H7 (cell line): ENCODE data around the gene FGFR3. TPM values are rescaled to one million over a fixed set of nuclear protein-coding genes. Genes with fewer than 3 reads are reported as not detected.

Source experiments
- DNase-seq: peaks from one replicate; pipeline ENCODE4 v3.0.0; 2012
- H3K27me3 ChIP-seq: 2 replicates; pipeline ENCODE4 v1.6.0; 2011; ENCODE audit warnings: mild to moderate bottlenecking, low read length; ENCODE audit not compliant: control insufficient read depth, insufficient read depth
- H3K36me3 ChIP-seq: replicated peaks from 2 replicates; pipeline ENCODE4 v1.5.1; 2011; ENCODE audit warnings: low read length; ENCODE audit not compliant: control insufficient read depth, insufficient read depth
- H3K4me3 ChIP-seq: 2 replicates; pipeline ENCODE4 v1.5.1; 2011; ENCODE audit warnings: low read depth, mild to moderate bottlenecking, control low read depth, low read length, moderate library complexity; ENCODE audit not compliant: insufficient read depth
- total RNA-seq: library from RNA; depleted of rRNA; stranded (reverse); fragments of >200 nt; shearing (Covaris generic); gene quantifications from 2 replicates; pipeline ENCODE4 v1.2.3, GENCODE V29; 2014

FGFR3 gene
- total RNA-seq, 1 experiment from 2014 or later: 43.6 TPM

DNA sequence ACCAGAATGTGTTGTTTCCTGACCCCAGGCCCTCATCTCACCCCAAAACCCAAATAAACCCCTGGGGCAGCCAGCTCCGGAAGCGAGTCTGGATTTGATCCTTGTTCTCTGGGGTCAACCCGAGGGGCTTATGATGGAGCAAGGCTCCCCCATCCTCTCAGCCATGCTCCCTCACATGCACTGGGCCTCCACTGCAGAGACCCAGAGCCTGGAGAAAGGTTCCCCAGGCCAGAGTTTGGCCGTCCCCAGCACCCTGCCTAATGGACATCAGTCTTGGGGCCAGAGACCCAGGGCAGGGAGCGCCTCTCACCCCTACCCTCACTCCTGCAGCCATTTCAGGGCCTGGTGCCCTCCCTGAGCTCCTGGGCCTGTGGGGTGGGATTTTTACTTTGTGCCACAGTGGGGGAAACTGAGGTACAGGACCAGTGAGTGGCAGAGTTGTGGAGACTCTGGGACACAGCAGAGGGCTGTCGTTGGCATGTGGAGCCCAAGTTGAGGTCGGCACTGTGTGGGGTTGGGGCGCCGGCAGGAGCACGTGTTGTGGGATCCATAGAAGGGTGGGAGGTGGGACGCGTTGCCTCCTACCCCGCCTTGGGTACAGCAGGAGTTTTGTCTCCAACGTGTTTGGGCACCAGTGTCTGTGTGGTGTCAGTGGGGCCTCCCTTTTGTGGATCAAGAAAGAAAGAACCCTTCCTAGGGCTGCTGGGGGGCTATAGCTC, 3.6 kb downstream of the FGFR3 start:
- H3K4me3 ChIP-seq: no peak overlapping the region
- no peak for DNase-seq
- peaks cover 24% of the 10 kb centered on the region for H3K27me3 ChIP-seq
- no peaks in the 10 kb centered on the region for H3K36me3 ChIP-seq

GRCh38 chr4:1797298-1797860, 4.3 kb downstream of the FGFR3 start:
- peaks cover 17% of the 10 kb centered on the region for H3K27me3 ChIP-seq

DNA sequence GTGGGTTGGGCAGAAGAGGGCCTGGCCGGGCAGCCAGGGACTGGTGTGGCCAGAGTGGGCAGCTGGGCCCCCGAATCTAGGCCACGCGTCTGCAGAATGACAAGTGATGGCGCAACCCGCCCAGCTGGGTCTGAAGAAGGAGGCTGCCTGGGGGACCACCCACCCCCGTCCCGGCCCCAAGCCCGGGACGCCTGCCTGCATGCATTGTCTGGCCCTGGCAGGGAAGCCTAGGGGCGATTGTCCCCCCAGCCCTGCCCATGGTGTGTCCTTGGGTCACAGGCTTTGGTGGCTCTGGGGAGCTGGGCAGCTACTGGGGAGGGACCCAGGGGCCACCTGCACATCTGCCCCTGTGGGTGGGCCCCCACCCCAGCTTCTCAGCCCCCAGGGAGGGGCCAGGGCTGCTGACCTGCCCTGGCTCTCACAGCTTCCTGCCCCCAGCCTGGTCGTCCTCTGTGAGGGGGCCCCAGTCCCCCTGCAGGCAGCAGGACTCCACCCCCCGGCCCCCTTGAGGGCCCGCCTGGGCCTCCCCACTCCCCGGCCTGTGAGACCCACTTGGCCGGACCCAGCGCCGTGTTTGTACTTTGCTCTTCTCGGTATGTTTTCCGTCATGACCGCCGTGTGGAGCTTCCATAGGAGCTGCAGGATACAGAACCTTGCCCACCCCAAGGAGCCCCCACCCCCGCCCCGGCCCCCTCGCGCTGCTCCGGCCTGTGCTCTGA, 4.9 kb downstream of the FGFR3 start:
- Histone ChIP-seq H3K36me3 (no peaks in the 10 kb centered on the region), H3K27me3 (peaks cover 12% of the 10 kb centered on the region), H3K4me3 (no peak overlapping the region)
- no peak for DNase-seq

More at GRCh38 chr4:1797298-1797860, 4.3 kb downstream of the FGFR3 start:
- H3K4me3 ChIP-seq: no peak overlapping the region
- no peak for DNase-seq
- no peaks in the 10 kb centered on the region for H3K36me3 ChIP-seq

GRCh38 chr4:1798580-1799386, 5.7 kb downstream of the FGFR3 start:
- Histone ChIP-seq H3K4me3 (no peak overlapping the region), H3K36me3 (no peaks in the 10 kb centered on the region), H3K27me3 (peaks cover 12% of the 10 kb centered on the region)
- no peak for DNase-seq

- H3K4me3 ChIP-seq: no peak overlapping the region
These were observed 6.6 kb downstream of the FGFR3 start for GRCh38 chr4:1799387-1800375.

GRCh38 chr4:1800805-1801204, 7.7 kb downstream of the FGFR3 start:
- Histone ChIP-seq H3K4me3 (no peak overlapping the region), H3K36me3 (no peaks in the 10 kb centered on the region), H3K27me3 (no peaks in the 10 kb centered on the region; the same call in 1 of the 2 replicates)
- no peak for DNase-seq

More at GRCh38 chr4:1799387-1800375, 6.6 kb downstream of the FGFR3 start:
- no peak for DNase-seq
- Histone ChIP-seq H3K36me3 (no peaks in the 10 kb centered on the region), H3K27me3 (peaks cover 4% of the 10 kb centered on the region; the same call in 1 of the 2 replicates)

DNA sequence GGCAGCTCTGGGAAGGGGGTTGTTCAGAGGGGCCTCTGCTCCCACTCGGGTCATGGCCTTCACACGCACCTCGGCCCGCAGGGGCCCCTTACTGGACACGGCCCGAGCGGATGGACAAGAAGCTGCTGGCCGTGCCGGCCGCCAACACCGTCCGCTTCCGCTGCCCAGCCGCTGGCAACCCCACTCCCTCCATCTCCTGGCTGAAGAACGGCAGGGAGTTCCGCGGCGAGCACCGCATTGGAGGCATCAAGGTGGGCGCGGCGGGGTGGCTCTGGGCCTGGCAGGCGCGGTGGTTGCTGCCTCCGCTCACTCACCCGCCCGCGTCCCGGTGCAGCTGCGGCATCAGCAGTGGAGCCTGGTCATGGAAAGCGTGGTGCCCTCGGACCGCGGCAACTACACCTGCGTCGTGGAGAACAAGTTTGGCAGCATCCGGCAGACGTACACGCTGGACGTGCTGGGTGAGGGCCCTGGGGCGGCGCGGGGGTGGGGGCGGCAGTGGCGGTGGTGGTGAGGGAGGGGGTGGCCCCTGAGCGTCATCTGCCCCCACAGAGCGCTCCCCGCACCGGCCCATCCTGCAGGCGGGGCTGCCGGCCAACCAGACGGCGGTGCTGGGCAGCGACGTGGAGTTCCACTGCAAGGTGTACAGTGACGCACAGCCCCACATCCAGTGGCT, 8.3 kb downstream of the FGFR3 start:
- Histone ChIP-seq H3K4me3 (no peak overlapping the region), H3K36me3 (no peaks in the 10 kb centered on the region), H3K27me3 (no peaks in the 10 kb centered on the region; the same call in 1 of the 2 replicates)
- DNase-seq: no peak

GRCh38 chr4:1802151-1802715, 9.1 kb downstream of the FGFR3 start:
- Histone ChIP-seq H3K4me3 (no peak overlapping the region), H3K27me3 (no peaks in the 10 kb centered on the region), H3K36me3 (no peaks in the 10 kb centered on the region)
- no peak for DNase-seq

GRCh38 chr4:1802720-1803522, 9.8 kb downstream of the FGFR3 start:
- H3K36me3 ChIP-seq: no peaks in the 10 kb centered on the region
- no peak overlapping the region for H3K4me3 ChIP-seq
- DNase-seq: peak; percentile 88
- no peaks in the 10 kb centered on the region for H3K27me3 ChIP-seq

DNA sequence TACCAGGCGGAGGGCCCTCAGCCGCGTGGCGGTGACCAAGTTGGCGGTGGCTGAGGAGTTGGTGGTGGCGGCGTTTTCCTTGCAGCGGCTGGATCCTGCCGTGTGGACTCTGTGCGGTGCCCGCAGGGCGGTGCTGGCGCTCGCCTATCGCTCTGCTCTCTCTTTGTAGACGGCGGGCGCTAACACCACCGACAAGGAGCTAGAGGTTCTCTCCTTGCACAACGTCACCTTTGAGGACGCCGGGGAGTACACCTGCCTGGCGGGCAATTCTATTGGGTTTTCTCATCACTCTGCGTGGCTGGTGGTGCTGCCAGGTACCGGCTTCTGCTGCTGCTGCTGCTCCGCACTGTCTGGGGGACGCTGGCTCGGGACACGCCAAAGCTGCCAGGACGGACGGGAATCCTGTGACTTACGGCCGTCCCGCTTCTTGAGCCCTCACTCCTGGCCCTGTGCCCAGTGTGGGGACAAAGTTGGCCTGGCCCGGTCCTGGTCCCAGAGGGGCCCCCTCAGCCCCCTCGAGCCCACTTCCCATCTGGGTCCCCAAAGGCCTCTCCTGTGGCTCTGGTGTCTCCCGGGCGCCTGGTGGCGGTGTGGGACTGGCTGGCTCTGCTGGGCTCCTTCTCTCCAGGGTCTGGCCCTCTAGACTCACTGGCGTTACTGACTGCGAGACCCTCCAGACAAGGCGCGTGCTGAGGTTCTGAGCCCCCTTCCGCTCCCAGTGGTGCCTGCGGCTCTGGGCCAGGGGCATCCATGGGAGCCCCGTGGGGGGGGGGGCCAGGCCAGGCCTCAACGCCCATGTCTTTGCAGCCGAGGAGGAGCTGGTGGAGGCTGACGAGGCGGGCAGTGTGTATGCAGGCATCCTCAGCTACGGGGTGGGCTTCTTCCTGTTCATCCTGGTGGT, 10.7 kb downstream of the FGFR3 start:
- no peaks in the 10 kb centered on the region for H3K27me3 ChIP-seq
- peak; percentile 74 for DNase-seq
- H3K36me3 ChIP-seq: no peaks in the 10 kb centered on the region
- H3K4me3 ChIP-seq: no peak overlapping the region

DNA sequence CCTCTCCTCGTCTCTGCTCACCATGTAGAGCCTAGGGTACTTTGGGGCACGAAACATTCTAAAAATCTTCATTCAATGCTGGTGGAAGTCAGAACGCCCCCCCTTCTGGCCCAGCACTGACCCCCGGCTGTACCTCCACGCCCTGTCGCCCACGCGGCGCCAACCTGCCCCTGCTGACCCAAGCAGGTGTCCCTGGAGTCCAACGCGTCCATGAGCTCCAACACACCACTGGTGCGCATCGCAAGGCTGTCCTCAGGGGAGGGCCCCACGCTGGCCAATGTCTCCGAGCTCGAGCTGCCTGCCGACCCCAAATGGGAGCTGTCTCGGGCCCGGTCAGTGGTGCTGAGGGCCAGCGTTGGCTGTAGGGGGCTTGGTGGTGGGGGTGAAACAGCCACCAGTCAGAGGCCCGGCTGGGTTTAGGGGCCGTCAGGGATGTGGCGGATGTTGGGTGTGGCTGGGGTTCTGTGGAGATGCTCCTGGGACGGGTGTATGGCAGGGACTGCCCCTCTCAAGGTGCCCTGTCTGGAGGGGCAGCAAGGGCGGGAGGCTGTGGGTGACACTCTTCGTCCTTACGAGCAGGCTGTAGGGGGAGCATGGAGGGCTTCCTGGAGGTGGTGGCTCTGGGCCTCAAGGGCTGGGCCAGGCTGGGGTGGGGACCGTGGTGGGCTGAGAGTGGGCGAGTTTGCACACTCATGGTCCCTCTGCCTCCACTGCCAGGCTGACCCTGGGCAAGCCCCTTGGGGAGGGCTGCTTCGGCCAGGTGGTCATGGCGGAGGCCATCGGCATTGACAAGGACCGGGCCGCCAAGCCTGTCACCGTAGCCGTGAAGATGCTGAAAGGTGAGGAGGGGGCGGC, 11.8 kb downstream of the FGFR3 start:
- Histone ChIP-seq H3K27me3 (no peaks in the 10 kb centered on the region), H3K4me3 (no peak overlapping the region), H3K36me3 (no peaks in the 10 kb centered on the region)
- no peak for DNase-seq
